Kidney epithelial cell (primary cell): ENCODE results near the gene NCKIPSD. TPM values are rescaled to one million over a fixed set of nuclear protein-coding genes. Genes with fewer than 3 reads are reported as not detected.
A peak's percentile ranks its signal among the peaks of the same experiment; 100 is the strongest.

Experiments
- DNase-seq: peaks from one replicate; pipeline ENCODE4 v3.0.0-alpha.2; 2010; ENCODE audit warnings: low read depth
- H3K27me3 ChIP-seq: 2 replicates; pipeline ENCODE4 v1.6.0; 2011; ENCODE audit warnings: low read length; ENCODE audit not compliant: control insufficient read depth, insufficient read depth
- H3K36me3 ChIP-seq: 2 replicates; pipeline ENCODE4 v1.5.1; 2011; ENCODE audit warnings: low read length; ENCODE audit not compliant: control insufficient read depth, insufficient read depth
- H3K4me3 ChIP-seq: 2 replicates; pipeline ENCODE4 v1.5.1; 2011; ENCODE audit warnings: low read depth, mild to moderate bottlenecking, control low read depth, low read length
- CTCF ChIP-seq: IDR thresholded peaks from 2 replicates; pipeline ENCODE4 v1.5.1; 2011; ENCODE audit warnings: mild to moderate bottlenecking, moderate library complexity, low read length, control low read depth, inconsistent platforms; ENCODE audit not compliant: insufficient read depth, poor library complexity, severe bottlenecking
- total RNA-seq: library from RNA; depleted of rRNA; stranded (reverse); fragments of >200 nt; gene quantifications from 2 replicates; pipeline ENCODE4 v1.2.3, GENCODE V29; 2015

The NCKIPSD gene
- total RNA-seq, 1 donor from 2014 or later = 15.3 TPM

GRCh38 chr3:48642605-48643004 is 43.1 kb downstream of the NCKIPSD start:
- DNase-seq = no peak
- TF ChIP-seq CTCF = no peak
- H3K4me3 ChIP-seq = no peak overlapping the region
- no peaks in the 10 kb centered on the region for H3K27me3 ChIP-seq
- H3K36me3 ChIP-seq = no peaks in the 10 kb centered on the region

- Histone ChIP-seq H3K27me3 (no peaks in the 10 kb centered on the region), H3K4me3 (no peak overlapping the region), H3K36me3 (no peaks in the 10 kb centered on the region)
- no peak for TF ChIP-seq CTCF
- DNase-seq = no peak
These were observed 44.3 kb downstream of the NCKIPSD start for GRCh38 chr3:48641396-48641795.

GRCh38 chr3:48639944-48640606 is 45.6 kb downstream of the NCKIPSD start:
- no peak for DNase-seq
- H3K4me3 ChIP-seq = no peak overlapping the region
- no peaks in the 10 kb centered on the region for H3K27me3 ChIP-seq
- TF ChIP-seq CTCF = no peak
- no peaks in the 10 kb centered on the region for H3K36me3 ChIP-seq

GRCh38 chr3:48637305-48637704 is 48.4 kb downstream of the NCKIPSD start:
- Histone ChIP-seq H3K27me3 (no peaks in the 10 kb centered on the region), H3K36me3 (no peaks in the 10 kb centered on the region), H3K4me3 (no peak overlapping the region)
- DNase-seq = no peak
- TF ChIP-seq CTCF = no peak

GRCh38 chr3:48636149-48636655 is 49.5 kb downstream of the NCKIPSD start:
- no peak for DNase-seq
- no peak for TF ChIP-seq CTCF
- H3K27me3 ChIP-seq = no peaks in the 10 kb centered on the region
- H3K36me3 ChIP-seq = no peaks in the 10 kb centered on the region
- peak overlapping the region; percentile 52 for H3K4me3 ChIP-seq
